T-helper 17 cell (primary cell): ENCODE data around the gene TTF2. TPM values are rescaled to one million over a fixed set of nuclear protein-coding genes. Genes with fewer than 3 reads are reported as not detected.
"Not testable (repeated sequence)": the region's sequence is repeated elsewhere in the genome, so short reads cannot be mapped to it uniquely, and the experiment has no call there.

Experiments
- ATAC-seq: fragments of 150-1000 bp; cut with Tn5 transposase; 2 replicates; pipeline ENCODE4 v1.10.0; 2021; ENCODE audit warnings: mild to moderate bottlenecking, moderate library complexity
- DNase-seq, 3 donors: peaks; one replicate each; pipeline versions ENCODE4 v3.0.0 to v3.0.0-alpha.2; 2020 to 2021
- H3K9me3 ChIP-seq: one replicate; pipeline ENCODE4 v1.7.0; 2013; ENCODE audit warnings: low read length, mild to moderate bottlenecking; ENCODE audit not compliant: control insufficient read depth, poor library complexity, severe bottlenecking
- H3K27ac Mint-ChIP-seq: one replicate; pipeline ENCODE4 v1.8.0; 2022; ENCODE audit warnings: mild to moderate bottlenecking, moderate library complexity, mixed read lengths
- H3K27me3 Mint-ChIP-seq: one replicate; pipeline ENCODE4 v1.8.0; 2022; ENCODE audit warnings: mixed read lengths
- H3K36me3 Mint-ChIP-seq: one replicate; pipeline ENCODE4 v1.8.0; 2022; ENCODE audit warnings: low read depth, mixed read lengths
- H3K4me1 Mint-ChIP-seq: one replicate; pipeline ENCODE4 v1.8.0; 2022; ENCODE audit warnings: mild to moderate bottlenecking, mixed read lengths
- H3K4me3 Mint-ChIP-seq: one replicate; pipeline ENCODE4 v1.8.0; 2022; ENCODE audit warnings: mild to moderate bottlenecking, moderate library complexity, mixed read lengths
- total RNA-seq, 4 donors: library from RNA in 2 of 4; stranded (reverse) in 2 of 4; gene quantifications; one replicate each; pipeline ENCODE4 v1.2.3 and lab custom pipeline; 2022 to 2026

Gene TTF2
- total RNA-seq, 2 donors from 2014 or later, result 49.2 to 50.9 TPM

DNA sequence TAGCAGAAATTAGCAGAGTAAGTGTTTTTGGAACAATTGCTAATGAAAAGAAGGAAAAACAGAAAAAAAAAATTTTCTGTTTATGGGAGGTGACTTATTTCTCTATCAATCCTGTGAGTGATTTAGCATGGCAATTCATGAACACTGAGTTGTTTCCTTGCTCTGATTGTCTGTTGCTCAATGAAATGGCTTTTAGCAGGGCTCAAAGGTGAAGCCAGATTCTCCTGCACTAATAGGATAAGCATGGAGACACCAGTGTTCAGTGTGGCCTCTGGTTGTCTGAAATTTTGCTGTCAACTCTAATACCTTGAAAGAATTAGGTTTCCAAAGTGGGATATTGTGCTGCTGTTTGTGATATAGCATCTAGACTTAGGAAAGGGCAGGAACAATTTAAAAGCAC, 45.6 kb downstream of the TTF2 start:
- Mint-ChIP-seq H3K27ac (peak overlapping the region; percentile 65), H3K27me3 (no peaks in the 10 kb centered on the region), H3K4me3 (no peak overlapping the region), H3K4me1 (peaks cover 27% of the 10 kb centered on the region), H3K36me3 (peaks cover 5% of the 10 kb centered on the region)
- ATAC-seq, result no peak
- no peak for DNase-seq
- no peaks in the 10 kb centered on the region for H3K9me3 ChIP-seq

DNA sequence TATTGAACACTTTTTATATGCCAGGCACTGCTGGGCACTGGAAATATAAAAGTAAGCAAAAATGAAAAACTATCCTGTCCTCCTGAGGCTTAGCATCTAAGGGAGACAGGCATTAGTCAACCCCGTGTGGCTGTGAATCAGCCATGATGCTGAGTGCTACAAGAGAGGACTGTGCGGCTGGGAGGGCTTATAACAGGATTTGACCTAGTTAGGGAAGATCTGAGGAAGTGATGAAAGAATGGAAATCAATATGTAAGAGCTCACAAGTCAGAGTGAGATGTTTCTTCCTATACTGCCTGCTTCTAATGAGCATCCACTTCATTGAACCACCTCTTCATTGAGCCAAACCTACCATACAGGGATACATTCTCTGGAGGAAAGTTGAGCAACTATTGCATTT, 46.4 kb downstream of the TTF2 start:
- DNase-seq (no peak), ATAC-seq (peak; percentile 82)
- Mint-ChIP-seq H3K27ac (peak overlapping the region; percentile 65), H3K4me1 (peaks cover 35% of the 10 kb centered on the region), H3K4me3 (no peak overlapping the region), H3K27me3 (no peaks in the 10 kb centered on the region), H3K36me3 (peaks cover 4% of the 10 kb centered on the region)
- H3K9me3 ChIP-seq, result no peaks in the 10 kb centered on the region

DNA sequence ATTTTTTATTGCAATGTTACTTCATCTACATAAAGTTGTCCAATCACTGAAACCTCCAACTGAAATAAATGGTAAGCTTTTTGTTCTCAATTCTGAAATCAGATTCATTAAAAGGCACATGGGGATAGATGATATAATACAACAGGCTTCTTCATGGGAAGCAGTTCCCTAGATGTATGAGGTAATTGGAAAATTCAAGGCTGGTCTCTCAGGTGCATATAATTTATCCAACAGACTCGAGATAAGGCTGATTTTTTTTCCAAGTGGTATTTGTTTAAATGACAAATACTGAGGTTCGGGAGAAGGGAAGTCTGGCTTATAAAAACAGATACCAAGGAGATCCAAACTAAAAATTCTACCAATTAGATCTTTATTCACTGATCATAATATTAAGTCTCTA, 47.2 kb downstream of the TTF2 start:
- H3K9me3 ChIP-seq, result no peaks in the 10 kb centered on the region
- Mint-ChIP-seq H3K4me3 (no peak overlapping the region), H3K27ac (no peak overlapping the region), H3K36me3 (peaks cover 2% of the 10 kb centered on the region), H3K27me3 (no peaks in the 10 kb centered on the region), H3K4me1 (peaks cover 35% of the 10 kb centered on the region)
- no peak for DNase-seq
- ATAC-seq, result no peak

DNA sequence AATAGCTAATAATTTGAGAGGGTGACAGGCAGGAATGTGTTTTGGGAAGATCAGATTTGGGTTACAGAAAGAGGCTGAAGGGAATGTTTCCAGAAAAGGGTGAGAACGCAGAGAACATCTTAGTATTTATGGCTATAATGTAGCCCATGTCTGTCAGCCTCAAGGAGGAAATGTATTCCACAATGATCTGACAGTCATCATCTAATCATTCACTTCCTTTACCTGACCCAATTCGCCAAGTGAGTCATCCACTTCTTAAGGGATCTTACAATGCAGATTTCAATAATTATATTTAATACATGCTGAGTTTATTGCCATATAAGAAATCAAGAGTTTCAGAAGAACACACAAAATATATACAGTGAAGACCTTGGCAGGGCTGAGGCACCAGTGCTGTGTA, 50.6 kb downstream of the TTF2 start:
- DNase-seq (no peak), ATAC-seq (peak; percentile 57)
- H3K27me3 Mint-ChIP-seq, result no peaks in the 10 kb centered on the region
- peaks cover 42% of the 10 kb centered on the region for H3K4me1 Mint-ChIP-seq
- H3K27ac Mint-ChIP-seq, result peak overlapping the region; percentile 71
- no peaks in the 10 kb centered on the region for H3K9me3 ChIP-seq
- no peak overlapping the region for H3K4me3 Mint-ChIP-seq
- peaks cover 2% of the 10 kb centered on the region for H3K36me3 Mint-ChIP-seq

DNA sequence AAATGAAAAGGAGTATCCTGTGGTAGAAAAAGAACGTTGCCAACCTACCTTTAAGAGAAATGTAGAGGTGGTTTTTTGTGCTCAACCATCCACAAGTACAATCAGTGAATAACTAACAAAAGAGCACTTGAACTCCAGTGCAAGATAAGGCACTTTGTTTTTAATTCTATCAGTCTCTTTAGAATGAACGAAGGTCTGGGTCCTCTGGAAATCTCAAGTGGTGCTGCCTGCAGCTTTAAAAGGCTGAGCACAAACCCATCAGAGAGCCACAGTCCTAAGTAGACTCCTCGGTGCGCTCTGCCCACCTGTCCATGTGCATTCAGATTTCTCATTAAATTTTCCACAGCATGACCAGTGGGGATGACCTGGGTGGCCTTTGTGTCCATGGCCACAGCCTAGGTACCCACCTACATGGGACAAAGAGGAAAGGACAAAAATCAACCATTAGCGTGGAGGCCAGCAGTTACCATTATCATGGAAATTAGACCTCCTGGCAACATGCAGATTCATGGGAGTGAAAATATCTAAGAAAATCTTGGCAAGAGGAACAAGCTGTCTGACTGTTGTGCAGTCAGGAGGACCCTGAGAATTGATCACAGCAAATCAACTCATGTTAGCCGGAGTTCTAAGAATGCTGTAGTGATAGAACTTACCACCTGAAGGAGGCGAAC, 52.1 kb downstream of the TTF2 start:
- Mint-ChIP-seq H3K4me1 (peaks cover 35% of the 10 kb centered on the region), H3K36me3 (peaks cover 4% of the 10 kb centered on the region), H3K27me3 (no peaks in the 10 kb centered on the region), H3K27ac (no peak overlapping the region), H3K4me3 (no peak overlapping the region)
- ATAC-seq (no peak), DNase-seq (no peak)
- H3K9me3 ChIP-seq, result no peaks in the 10 kb centered on the region

DNA sequence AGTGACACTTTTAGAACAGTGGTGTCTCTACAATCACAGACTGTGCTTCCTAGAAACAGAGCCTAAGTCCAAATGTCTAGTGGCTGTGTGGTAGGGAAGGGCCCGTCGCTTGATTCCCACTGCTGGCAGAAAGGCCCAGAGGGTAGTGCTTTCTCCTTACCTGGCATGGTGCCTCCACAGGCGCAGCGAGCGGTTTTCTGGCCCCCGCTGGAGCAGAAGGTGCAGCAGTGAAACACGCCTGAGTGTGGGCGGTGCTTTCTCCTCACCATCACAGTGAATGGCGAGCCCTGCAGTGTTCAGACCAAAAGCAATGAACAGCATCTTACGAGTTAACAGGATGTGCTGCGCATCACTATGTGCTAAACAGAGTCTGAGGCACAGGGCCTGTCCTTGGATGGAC, 53.1 kb downstream of the TTF2 start:
- no peaks in the 10 kb centered on the region for H3K9me3 ChIP-seq
- H3K4me3 Mint-ChIP-seq, result no peak overlapping the region
- DNase-seq (no peak), ATAC-seq (no peak)
- no peaks in the 10 kb centered on the region for H3K27me3 Mint-ChIP-seq
- H3K4me1 Mint-ChIP-seq, result peaks cover 35% of the 10 kb centered on the region
- no peak overlapping the region for H3K27ac Mint-ChIP-seq
- H3K36me3 Mint-ChIP-seq, result peaks cover 2% of the 10 kb centered on the region

DNA sequence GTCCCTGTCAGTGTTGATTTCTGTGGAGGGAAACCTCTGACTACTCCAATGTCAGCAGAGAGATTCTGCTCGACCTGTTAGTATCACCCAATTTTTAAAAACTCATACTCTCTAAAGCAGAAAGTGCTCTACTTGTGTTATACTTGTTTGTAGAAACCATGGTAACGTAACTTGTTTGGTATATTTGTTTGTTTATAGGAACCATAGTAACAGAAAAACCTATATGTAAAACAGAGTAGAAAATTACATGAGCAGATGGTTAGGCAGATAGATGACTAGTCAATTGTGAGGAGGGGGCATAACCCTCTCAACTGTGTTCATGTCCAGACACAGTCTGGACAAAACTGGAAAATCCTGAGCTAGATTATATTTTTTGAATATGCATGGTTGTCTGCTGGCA, 54.8 kb downstream of the TTF2 start:
- ATAC-seq, result peak; percentile 77
- H3K27ac Mint-ChIP-seq, result peak overlapping the region; percentile 72
- H3K4me1 Mint-ChIP-seq, result peaks cover 26% of the 10 kb centered on the region
- no peak overlapping the region for H3K4me3 Mint-ChIP-seq
- H3K9me3 ChIP-seq, result no peaks in the 10 kb centered on the region
- H3K27me3 Mint-ChIP-seq, result no peaks in the 10 kb centered on the region
- DNase-seq, result no peak
- peaks cover 2% of the 10 kb centered on the region for H3K36me3 Mint-ChIP-seq

DNA sequence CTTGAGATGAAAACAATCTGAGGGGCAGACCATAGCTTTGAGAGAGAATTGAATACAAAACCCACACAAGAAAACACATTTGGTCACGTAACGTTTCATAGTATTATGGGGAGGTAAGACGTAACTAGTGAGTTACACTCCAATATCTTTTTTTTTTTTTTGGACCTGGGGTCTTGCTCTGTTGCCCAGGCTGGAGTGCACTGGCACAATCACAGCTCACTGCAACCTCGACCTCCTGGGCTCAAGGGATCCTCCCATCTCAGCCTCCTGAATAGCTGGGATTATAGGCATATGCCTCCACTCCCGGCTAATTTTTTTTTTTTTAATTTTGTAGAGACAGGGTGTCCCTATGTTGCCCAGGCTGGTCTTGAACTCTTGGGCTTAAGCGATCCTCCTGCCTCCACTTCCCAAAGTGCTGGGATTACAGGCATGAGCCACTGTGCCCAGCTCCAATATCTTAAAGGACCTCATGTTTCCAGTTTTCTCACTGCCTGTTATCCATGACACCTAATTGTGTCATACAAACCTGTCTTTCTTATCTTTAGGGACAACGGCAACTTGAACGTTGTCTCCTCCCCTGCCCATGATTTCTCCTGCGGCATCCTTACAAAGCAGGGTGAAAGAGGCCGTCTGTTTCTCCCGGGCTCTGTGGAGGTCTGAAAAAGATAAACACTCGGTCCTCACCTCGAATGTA, 56.1 kb downstream of the TTF2 start:
- peaks cover 2% of the 10 kb centered on the region for H3K36me3 Mint-ChIP-seq
- H3K27me3 Mint-ChIP-seq, result no peaks in the 10 kb centered on the region
- no peaks in the 10 kb centered on the region for H3K9me3 ChIP-seq
- DNase-seq (no peak), ATAC-seq (no peak)
- H3K4me1 Mint-ChIP-seq, result peaks cover 23% of the 10 kb centered on the region
- no peak overlapping the region for H3K4me3 Mint-ChIP-seq
- H3K27ac Mint-ChIP-seq, result peak overlapping the region; percentile 72

DNA sequence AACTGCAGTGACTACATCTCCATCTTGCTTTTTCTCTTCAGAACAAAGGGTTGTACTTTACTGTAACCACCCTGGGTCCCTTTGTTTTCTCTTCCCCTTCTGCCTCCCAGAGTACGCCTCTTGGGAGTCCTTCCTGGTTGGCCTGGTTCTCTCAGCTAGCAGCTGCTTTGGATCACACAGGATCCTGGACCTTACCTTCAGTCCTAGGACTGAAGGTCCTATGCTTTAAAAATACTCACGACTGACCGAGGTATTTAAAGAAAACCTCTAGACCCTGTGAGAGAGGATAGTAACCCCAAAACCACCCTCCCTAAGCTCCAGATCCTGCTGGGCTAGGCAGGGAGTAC, 56.6 kb downstream of the TTF2 start:
- peaks cover 2% of the 10 kb centered on the region for H3K36me3 Mint-ChIP-seq
- H3K4me1 Mint-ChIP-seq, result peaks cover 21% of the 10 kb centered on the region
- H3K27me3 Mint-ChIP-seq, result no peaks in the 10 kb centered on the region
- no peak for DNase-seq
- no peak overlapping the region for H3K4me3 Mint-ChIP-seq
- H3K27ac Mint-ChIP-seq, result peak overlapping the region; percentile 66
- ATAC-seq, result no peak
- no peaks in the 10 kb centered on the region for H3K9me3 ChIP-seq

DNA sequence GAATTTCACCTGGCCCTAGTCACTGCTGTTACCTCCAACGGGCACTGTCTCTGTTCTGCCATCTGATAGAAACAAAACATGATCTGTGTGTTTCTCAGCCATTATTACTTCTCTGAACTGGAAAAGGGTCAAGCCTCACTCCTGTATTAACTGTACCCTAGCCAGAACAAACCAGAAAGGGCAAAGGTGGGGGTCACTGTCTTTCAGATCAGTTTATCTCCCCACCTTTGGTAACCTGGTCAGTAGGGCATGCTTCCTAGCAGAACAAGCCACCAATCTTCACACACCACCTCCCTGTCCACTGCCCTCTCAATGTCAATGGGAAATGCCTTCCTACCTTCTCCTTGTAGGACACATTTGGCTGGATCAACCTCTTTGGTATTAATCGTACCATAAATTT, 57.6 kb downstream of the TTF2 start:
- Mint-ChIP-seq H3K4me1 (peaks cover 25% of the 10 kb centered on the region), H3K27ac (peak overlapping the region; percentile 41)
- no peak for ATAC-seq

DNA sequence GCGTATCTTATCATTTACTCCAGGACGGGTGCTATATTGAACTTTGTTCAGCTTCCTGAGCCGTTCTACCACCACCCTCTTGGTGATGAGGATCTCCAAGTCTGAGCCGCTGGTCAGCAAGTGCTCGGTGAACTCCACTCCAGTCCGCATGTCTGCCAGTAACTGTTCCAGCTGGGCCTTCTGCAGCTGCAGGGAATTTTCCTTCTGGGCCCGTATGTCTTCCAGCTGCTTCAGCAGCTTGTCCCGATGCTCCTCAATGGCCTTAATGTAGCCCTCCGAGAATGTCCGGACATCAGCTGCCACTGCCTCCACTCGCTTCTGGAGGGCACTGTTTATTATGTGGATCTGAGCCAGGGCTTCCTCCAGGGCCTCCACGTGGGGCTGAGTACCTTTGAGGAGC, 58.0 kb downstream of the TTF2 start:
- H3K9me3 ChIP-seq, result no peaks in the 10 kb centered on the region
- ATAC-seq (no peak), DNase-seq (no peak)
- Mint-ChIP-seq H3K36me3 (peaks cover 2% of the 10 kb centered on the region), H3K27me3 (no peaks in the 10 kb centered on the region), H3K4me1 (peaks cover 26% of the 10 kb centered on the region), H3K27ac (peak overlapping the region; percentile 41), H3K4me3 (no peak overlapping the region)

More for the DNA sequence above, 57.6 kb downstream of the TTF2 start:
- DNase-seq, result no peak
- no peaks in the 10 kb centered on the region for H3K9me3 ChIP-seq
- Mint-ChIP-seq H3K36me3 (peaks cover 2% of the 10 kb centered on the region), H3K27me3 (no peaks in the 10 kb centered on the region), H3K4me3 (no peak overlapping the region)

DNA sequence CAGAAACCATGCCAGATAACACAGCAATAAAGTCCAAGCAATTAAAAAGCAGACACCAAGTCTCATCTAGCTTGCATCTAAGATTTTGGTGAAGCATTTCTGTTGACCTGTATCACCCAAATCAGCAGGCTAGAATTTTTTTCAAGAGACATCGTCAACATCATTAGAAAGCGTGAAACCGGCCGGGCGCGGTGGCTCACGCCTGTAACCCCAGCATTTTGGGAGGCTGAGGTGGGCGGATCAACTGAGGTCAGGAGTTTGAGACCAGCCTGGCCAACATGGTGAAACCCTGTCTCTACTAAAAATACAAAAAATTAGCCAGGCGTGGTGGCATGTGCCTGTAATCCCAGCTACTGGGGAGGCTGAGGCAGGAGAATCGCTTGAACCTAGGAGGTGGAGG, 59.0 kb downstream of the TTF2 start:
- not testable (repeated sequence) for H3K27ac Mint-ChIP-seq, H3K9me3 ChIP-seq, DNase-seq, H3K4me3 Mint-ChIP-seq, H3K27me3 Mint-ChIP-seq, ATAC-seq, H3K36me3 Mint-ChIP-seq
- peaks cover 24% of the 10 kb centered on the region for H3K4me1 Mint-ChIP-seq

DNA sequence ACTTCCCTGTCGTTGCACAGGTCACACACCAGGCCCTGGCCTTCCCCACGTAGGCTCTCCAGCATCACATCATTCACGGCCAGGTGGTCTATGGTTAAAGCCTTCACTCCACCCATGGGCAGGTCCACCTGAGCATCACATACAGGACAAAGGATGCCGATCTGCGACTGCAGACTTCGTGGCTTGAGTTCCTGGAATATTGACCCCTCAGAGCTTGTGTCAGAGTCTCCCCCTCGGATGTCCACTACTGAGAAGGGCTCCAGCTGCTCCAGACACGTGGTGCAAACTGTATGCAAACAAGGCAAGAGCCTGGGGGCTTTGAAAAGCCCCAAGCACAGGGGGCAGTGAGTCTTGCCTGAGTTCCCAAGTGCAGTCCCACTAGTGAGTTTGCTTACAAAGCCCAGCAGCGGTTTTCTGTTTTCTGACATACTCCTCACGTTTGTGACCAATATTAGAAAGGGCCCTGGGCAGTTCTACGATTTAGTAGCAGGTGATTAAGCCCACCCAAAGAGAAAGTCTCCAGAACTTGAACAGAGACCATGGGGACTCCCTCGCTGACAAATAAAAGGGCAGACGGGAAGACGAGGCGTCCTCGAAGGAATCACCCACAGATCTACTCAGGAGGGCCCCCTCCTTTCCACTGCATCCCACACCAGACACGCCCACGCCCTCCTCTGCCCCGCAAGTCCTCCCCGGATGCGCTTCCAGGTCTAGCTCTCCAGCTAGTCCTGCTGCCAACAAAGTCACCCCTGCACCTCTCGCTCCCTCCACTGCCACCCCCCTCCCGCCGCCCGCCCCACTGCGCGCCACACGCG, 60.9 kb downstream of the TTF2 start:
- Mint-ChIP-seq H3K36me3 (peaks cover 2% of the 10 kb centered on the region), H3K4me1 (peaks cover 13% of the 10 kb centered on the region), H3K27me3 (no peaks in the 10 kb centered on the region), H3K4me3 (peak overlapping the region; percentile 93), H3K27ac (peak overlapping the region; percentile 84)
- ATAC-seq (no peak), DNase-seq (no peak)
- no peaks in the 10 kb centered on the region for H3K9me3 ChIP-seq
